HL-60 (cell line): Measurements from ENCODE around the gene FAF1.

Source experiments
- DNase-seq, 2 experiments: peaks; one replicate each; pipeline ENCODE4 v3.0.0-alpha.2; 2010 to 2020; ENCODE audit warnings: low read depth in 1 of 2, low spot score in 1 of 2
- H3K27ac ChIP-seq: fragments of 250-450 bp; sonication (Bioruptor Pico); replicated peaks from 2 replicates; pipeline ENCODE4 v1.5.1; 2020; ENCODE audit warnings: mild to moderate bottlenecking, moderate library complexity
- H3K27me3 ChIP-seq: fragments of 250-450 bp; sonication (Bioruptor Pico); 2 replicates; pipeline ENCODE4 v1.5.1; 2021; ENCODE audit warnings: mild to moderate bottlenecking, moderate library complexity; ENCODE audit not compliant: insufficient read depth, poor library complexity, severe bottlenecking
- H3K4me3 ChIP-seq: replicated peaks from 2 replicates; pipeline ENCODE4 v1.5.1; 2011; ENCODE audit warnings: mild to moderate bottlenecking, control low read depth, low read length; ENCODE audit not compliant: insufficient read depth
- CTCF ChIP-seq: IDR thresholded peaks from one replicate; pipeline ENCODE4 v1.5.1; 2011; ENCODE audit warnings: low read length, control low read depth, inconsistent platforms; ENCODE audit not compliant: insufficient read depth
- GABPA ChIP-seq: IDR thresholded peaks from 2 replicates; pipeline ENCODE4 v1.6.1; 2012; ENCODE audit warnings: low read depth
- POLR2AphosphoS5 ChIP-seq: IDR thresholded peaks from 2 replicates; pipeline ENCODE4 v1.6.1; 2012; ENCODE audit warnings: low read depth
- REST ChIP-seq: IDR thresholded peaks from 2 replicates; pipeline ENCODE4 v1.6.1; 2012; ENCODE audit warnings: low read depth; ENCODE audit not compliant: insufficient replicate concordance
- SPI1 ChIP-seq: IDR thresholded peaks from 2 replicates; pipeline ENCODE4 v1.6.1; 2012; ENCODE audit warnings: low read depth, mild to moderate bottlenecking, borderline replicate concordance

Gene FAF1

GRCh38 chr1:50972766-50973165 is 12.7 kb upstream of the FAF1 start:
- Histone ChIP-seq H3K27ac (peak overlapping the region; percentile 96), H3K4me3 (no peak overlapping the region; the same call in 1 of the 2 replicates), H3K27me3 (no peaks in the 10 kb centered on the region)
- no peak for TF ChIP-seq CTCF
- no peak for TF ChIP-seq POLR2AphosphoS5
- TF ChIP-seq SPI1 = 0 out of 2 replicates have a peak, but pooled peaks have one; percentile 16
- no peak for TF ChIP-seq GABPA
- DNase-seq = no peak

DNA sequence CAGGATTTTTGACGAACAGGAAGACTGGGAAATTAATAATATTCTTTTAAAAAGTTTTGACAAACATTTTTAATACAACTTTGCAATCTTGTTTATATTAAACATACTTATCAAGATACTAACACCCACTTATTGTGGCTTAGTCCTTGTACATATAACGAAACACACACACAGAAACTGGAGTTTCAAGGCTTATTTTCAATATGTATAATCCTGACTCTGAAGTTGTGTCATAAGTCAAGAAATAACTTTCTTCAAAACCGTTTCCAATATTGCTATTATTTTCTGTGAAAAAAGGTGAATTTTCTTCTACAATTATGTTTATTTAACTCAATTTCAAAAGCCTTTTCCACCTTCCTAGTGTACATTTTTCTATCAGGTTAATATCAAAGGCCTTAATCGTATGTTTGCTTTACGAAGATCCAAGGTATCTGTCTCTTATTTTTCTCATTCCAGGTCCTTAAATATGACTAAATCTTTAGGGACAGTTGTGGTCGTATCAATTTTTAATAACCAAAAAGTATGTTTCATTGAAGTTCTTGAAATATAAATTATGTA is 11.8 kb upstream of the FAF1 start:
- no peak for TF ChIP-seq REST
- no peak for TF ChIP-seq CTCF

GRCh38 chr1:50970931-50971582 is 11.0 kb upstream of the FAF1 start:
- Histone ChIP-seq H3K4me3 (peak overlapping the region; percentile 66), H3K27me3 (no peaks in the 10 kb centered on the region), H3K27ac (peak overlapping the region; percentile 96)
- TF ChIP-seq POLR2AphosphoS5 = no peak
- DNase-seq = no peak

More for the DNA sequence above, 11.8 kb upstream of the FAF1 start:
- Histone ChIP-seq H3K27me3 (no peaks in the 10 kb centered on the region), H3K27ac (peak overlapping the region; percentile 96), H3K4me3 (peak overlapping the region; percentile 66)
- DNase-seq = no peak

- H3K27me3 ChIP-seq = no peaks in the 10 kb centered on the region
- no peak for TF ChIP-seq GABPA
- TF ChIP-seq SPI1 = no peak
- no peak for TF ChIP-seq CTCF
- no peak for TF ChIP-seq POLR2AphosphoS5
- no peak for TF ChIP-seq REST
- H3K27ac ChIP-seq = peak overlapping the region; percentile 96
- no peak for DNase-seq
- H3K4me3 ChIP-seq = peak overlapping the region; percentile 66
These were observed 10.4 kb upstream of the FAF1 start for GRCh38 chr1:50970509-50970887.
